DOHH2 (cell line): ENCODE data around the gene PIM1.

ENCODE experiments used
- H3F3A ChIP-seq: fragments of 200-600 bp; sonication (generic), shearing (Covaris generic); 2 replicates; pipeline ENCODE4 v1.6.0; 2016; ENCODE audit warnings: antibody characterized with exemption, mild to moderate bottlenecking; ENCODE audit not compliant: control insufficient read depth, insufficient read depth
- H3K27ac ChIP-seq: fragments of 200-600 bp; sonication (generic); 2 replicates; pipeline ENCODE4 v1.5.1; 2014; ENCODE audit warnings: low read depth, mild to moderate bottlenecking, low read length, moderate library complexity
- H3K27me3 ChIP-seq: fragments of 200-600 bp; sonication (generic); 2 replicates; pipeline ENCODE4 v1.6.1; 2014; ENCODE audit warnings: mild to moderate bottlenecking, low read length, mixed read lengths; ENCODE audit not compliant: control insufficient read depth
- H3K36me3 ChIP-seq: fragments of 200-600 bp; sonication (generic); 2 replicates; pipeline ENCODE4 v1.6.1; 2014; ENCODE audit warnings: mild to moderate bottlenecking, low read length, moderate library complexity, mixed read lengths; ENCODE audit not compliant: control insufficient read depth
- H3K4me1 ChIP-seq: fragments of 200-600 bp; sonication (generic); 2 replicates; pipeline ENCODE4 v1.6.1; 2014; ENCODE audit warnings: mild to moderate bottlenecking, low read length, mixed read lengths; ENCODE audit not compliant: control insufficient read depth
- H3K4me2 ChIP-seq: fragments of 200-600 bp; sonication (generic); 2 replicates; pipeline ENCODE4 v1.6.0; 2014; ENCODE audit warnings: mild to moderate bottlenecking, low read length, moderate library complexity
- H3K4me3 ChIP-seq: fragments of 200-600 bp; sonication (generic); 2 replicates; pipeline ENCODE4 v1.5.1; 2014; ENCODE audit warnings: mild to moderate bottlenecking, low read length, mixed read lengths
- H3K79me2 ChIP-seq: fragments of 200-600 bp; sonication (generic); 2 replicates; pipeline ENCODE4 v1.6.1; 2014; ENCODE audit warnings: mild to moderate bottlenecking, low read length, mixed read lengths; ENCODE audit not compliant: control insufficient read depth
- H3K9me2 ChIP-seq: fragments of 200-600 bp; sonication (generic); replicated peaks from 2 replicates; pipeline ENCODE4 v1.6.1; 2014; ENCODE audit warnings: mild to moderate bottlenecking, low read length, mixed read lengths; ENCODE audit not compliant: control insufficient read depth
- H3K9me3 ChIP-seq: fragments of 200-600 bp; sonication (generic); 2 replicates; pipeline ENCODE4 v1.6.1; 2014; ENCODE audit warnings: antibody characterized with exemption, low read length, mixed read lengths; ENCODE audit not compliant: control insufficient read depth, insufficient read depth
- H4K20me1 ChIP-seq: fragments of 200-600 bp; sonication (generic); 2 replicates; pipeline ENCODE4 v1.6.0; 2014; ENCODE audit warnings: low read depth, mild to moderate bottlenecking, antibody characterized with exemption, low read length, moderate library complexity; ENCODE audit not compliant: control insufficient read depth, insufficient read depth
- CTCF ChIP-seq: fragments of 200-600 bp; sonication (generic); IDR thresholded peaks from one replicate; pipeline ENCODE4 v1.5.1; 2014; ENCODE audit warnings: antibody characterized with exemption, mild to moderate bottlenecking, low read depth, low read length; ENCODE audit not compliant: poor library complexity, severe bottlenecking
- EZH2phosphoT487 ChIP-seq: fragments of 200-600 bp; sonication (generic); IDR thresholded peaks from 2 replicates; pipeline ENCODE4 v1.6.1; 2017; ENCODE audit warnings: borderline replicate concordance, mild to moderate bottlenecking, antibody characterized with exemption, low read length, moderate library complexity, mixed read lengths

PIM1 gene

GRCh38 chr6:37140145-37140544 is 29.8 kb upstream of the PIM1 start:
- H3K4me2 ChIP-seq, result no peak overlapping the region
- no peaks in the 10 kb centered on the region for H3K9me3 ChIP-seq
- TF ChIP-seq CTCF (no peak), EZH2phosphoT487 (no peak)
- no peak overlapping the region for H3K4me3 ChIP-seq
- no peaks in the 10 kb centered on the region for H3K27me3 ChIP-seq
- H4K20me1 ChIP-seq, result no peaks in the 10 kb centered on the region
- peaks cover 35% of the 10 kb centered on the region for H3K4me1 ChIP-seq
- no peaks in the 10 kb centered on the region for H3K79me2 ChIP-seq
- no peaks in the 10 kb centered on the region for H3K9me2 ChIP-seq
- H3F3A ChIP-seq, result no peaks in the 10 kb centered on the region
- no peaks in the 10 kb centered on the region for H3K36me3 ChIP-seq
- H3K27ac ChIP-seq, result no peak overlapping the region

- Histone ChIP-seq H3F3A (no peaks in the 10 kb centered on the region), H3K4me1 (peaks cover 42% of the 10 kb centered on the region), H3K4me2 (no peak overlapping the region), H3K27me3 (no peaks in the 10 kb centered on the region), H3K36me3 (no peaks in the 10 kb centered on the region), H3K4me3 (no peak overlapping the region), H3K9me2 (no peaks in the 10 kb centered on the region), H4K20me1 (no peaks in the 10 kb centered on the region), H3K9me3 (no peaks in the 10 kb centered on the region), H3K79me2 (no peaks in the 10 kb centered on the region), H3K27ac (no peak overlapping the region)
- no peak for TF ChIP-seq CTCF
- TF ChIP-seq EZH2phosphoT487, result no peak
Measured at GRCh38 chr6:37141281-37142049, 28.5 kb upstream of the PIM1 start.

- Histone ChIP-seq H3K36me3 (no peaks in the 10 kb centered on the region), H3K4me2 (no peak overlapping the region), H3F3A (no peaks in the 10 kb centered on the region), H3K27me3 (no peaks in the 10 kb centered on the region), H3K79me2 (no peaks in the 10 kb centered on the region), H3K4me3 (no peak overlapping the region), H3K4me1 (peaks cover 38% of the 10 kb centered on the region), H3K27ac (no peak overlapping the region), H3K9me2 (no peaks in the 10 kb centered on the region), H3K9me3 (no peaks in the 10 kb centered on the region), H4K20me1 (no peaks in the 10 kb centered on the region)
- no peak for TF ChIP-seq CTCF
- TF ChIP-seq EZH2phosphoT487, result no peak
Measured at GRCh38 chr6:37142050-37142614, 27.8 kb upstream of the PIM1 start.
